GM18909 (cell line): ENCODE data around the gene SLC6A19.

Source experiments
- ATAC-seq: cut with Tn5 transposase; IDR thresholded peaks from one replicate; pipeline ENCODE4 v1.9.1; 2021; ENCODE audit warnings: mild to moderate bottlenecking; ENCODE audit not compliant: unreplicated experiment, poor library complexity

The SLC6A19 gene

GRCh38 chr5:1164696-1165630, 36.4 kb upstream of the SLC6A19 start:
- no peak for ATAC-seq

- ATAC-seq: no peak
Observed at GRCh38 chr5:1165864-1166263, 35.5 kb upstream of the SLC6A19 start.

- ATAC-seq: no peak
Observed at GRCh38 chr5:1166370-1166769, 35.0 kb upstream of the SLC6A19 start.

- no peak for ATAC-seq
Observed at GRCh38 chr5:1167361-1167727, 34.1 kb upstream of the SLC6A19 start.

- ATAC-seq: peak; percentile 66
Observed at GRCh38 chr5:1167728-1168709, 33.4 kb upstream of the SLC6A19 start.

GRCh38 chr5:1168796-1169195, 32.6 kb upstream of the SLC6A19 start:
- no peak for ATAC-seq

DNA sequence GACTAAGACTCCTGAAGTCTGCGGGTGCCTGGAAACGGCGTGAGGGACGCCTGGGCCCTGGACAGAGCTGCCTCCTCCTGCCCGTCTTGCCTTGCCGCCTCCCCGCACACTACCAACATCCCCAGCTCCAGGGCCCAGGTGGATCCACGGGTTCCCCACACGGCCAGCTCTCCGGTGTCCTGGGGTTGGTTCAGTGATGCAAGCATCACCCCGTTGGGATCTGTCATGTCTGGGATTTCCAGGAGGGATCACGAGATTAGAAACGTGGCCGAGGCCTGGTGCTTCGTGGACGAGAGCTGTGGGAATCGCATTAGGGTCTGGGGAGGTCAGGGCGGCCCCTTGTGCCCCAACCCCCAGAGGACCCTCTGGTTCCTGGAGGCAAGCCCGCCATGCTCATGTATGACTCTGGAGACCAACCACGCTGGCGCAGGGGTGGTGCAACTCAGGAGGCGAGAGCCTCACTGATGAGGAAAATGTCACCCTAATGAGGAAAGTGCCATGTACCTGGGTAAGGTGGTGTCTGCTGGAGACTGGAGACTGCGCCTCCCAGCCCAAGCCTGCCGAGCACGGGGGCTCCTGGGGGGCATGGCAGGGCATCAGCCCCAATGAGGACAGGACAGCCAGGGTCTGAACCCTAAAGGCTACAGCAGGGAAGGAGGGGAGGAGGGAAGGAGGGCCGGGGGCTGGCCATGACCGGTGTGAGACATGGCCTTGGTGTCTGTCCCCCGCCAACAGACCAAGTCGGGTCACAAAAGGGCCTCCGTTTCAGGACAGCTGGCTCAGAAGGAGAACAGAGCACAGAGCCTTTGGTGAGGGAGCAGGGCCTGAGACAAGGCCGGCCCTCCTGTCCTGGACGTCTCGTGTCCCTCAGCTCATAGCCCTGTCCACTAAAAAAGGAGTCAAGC, 31.9 kb upstream of the SLC6A19 start:
- no peak for ATAC-seq

- ATAC-seq: no peak
Observed at GRCh38 chr5:1171340-1171941, 30.0 kb upstream of the SLC6A19 start.

DNA sequence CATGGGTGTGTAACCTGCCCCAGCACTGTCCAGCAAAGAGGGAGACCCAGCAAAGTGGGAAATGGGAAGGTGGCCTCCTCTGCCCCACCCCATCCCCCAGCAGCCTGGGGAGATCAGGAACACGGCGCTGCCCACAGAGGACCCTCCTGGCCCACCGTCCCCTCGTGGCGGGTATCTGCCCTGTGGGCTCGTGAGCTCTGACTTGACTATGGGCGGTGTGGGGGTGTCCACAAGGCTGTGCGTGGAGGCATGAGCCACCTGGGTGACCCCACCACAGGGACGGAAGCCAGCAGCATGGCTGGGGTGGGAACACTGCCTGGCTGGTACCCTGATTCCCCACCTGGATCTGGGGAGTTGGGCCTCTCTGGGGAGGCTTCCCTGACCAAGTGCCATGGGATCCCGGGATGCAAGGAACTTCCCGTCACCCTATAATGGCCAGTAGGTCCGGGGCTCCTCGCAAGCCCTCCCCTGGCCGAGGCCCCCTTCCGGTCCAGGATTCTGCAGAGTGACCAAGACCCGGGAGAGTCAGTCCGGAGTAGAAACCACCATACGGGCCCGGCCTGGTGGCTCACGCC, 29.3 kb upstream of the SLC6A19 start:
- ATAC-seq: no peak

- ATAC-seq: no peak
Observed at GRCh38 chr5:1172670-1173404, 28.6 kb upstream of the SLC6A19 start.

GRCh38 chr5:1173485-1174070, 27.8 kb upstream of the SLC6A19 start:
- no peak for ATAC-seq

DNA sequence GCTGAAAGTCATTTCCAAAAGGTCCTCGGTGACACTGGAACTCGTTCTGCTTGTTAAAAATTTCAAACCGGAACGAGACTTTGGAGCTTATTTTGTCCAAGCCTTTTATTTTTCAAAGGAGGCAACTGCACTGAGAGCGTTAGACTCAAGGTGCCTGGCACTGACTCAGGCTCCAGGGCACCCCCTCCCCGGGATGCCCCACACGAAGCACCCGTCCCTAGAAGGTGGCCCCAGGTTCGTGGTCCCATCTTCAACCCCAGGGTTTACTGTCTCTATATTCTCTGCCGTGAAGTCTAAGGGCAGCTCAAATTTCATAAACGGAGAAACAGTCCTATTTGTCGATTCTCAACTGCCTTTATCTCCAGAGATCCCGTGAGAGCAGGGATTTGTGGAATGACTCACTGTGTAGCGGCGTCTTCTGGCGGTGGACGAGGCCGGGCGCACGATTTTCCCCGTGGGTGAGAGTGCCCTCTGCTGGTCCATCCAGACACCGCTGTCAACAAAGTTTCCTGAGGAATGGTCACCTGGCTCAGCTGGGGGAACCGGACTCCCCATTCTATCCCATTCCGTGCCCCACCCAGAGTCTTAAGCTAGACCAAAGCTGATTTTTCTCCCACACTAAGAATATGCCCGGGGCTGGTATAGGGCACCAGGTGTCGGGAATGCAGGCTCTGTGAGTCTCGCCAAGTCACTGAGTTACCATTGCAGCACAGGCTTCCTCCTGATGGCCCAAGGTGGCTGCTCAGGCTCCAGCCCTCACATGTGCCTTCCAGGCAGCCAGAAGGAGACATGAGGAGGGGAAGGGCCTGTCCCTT, 27.1 kb upstream of the SLC6A19 start:
- no peak for ATAC-seq

DNA sequence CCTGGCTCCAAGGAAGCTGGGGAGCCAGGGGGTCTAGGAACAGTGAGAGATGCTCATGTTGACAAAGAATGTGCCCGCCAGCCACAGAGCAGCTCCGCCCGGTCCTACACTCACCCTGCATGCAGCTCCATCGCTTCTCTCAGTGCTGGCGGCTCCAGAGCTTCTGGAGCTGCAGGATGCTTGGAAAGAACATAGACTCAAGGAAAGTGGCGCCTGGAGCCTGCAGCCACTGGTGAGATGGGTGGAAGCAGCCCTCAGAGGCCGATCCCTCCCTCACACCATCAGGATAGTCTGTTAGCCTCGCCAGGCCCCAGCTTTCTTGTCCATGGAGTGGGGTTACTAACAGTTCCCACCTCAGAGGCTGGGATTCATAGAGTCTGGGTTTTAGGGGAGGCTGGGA, 26.4 kb upstream of the SLC6A19 start:
- ATAC-seq: no peak

GRCh38 chr5:1175801-1176472, 25.5 kb upstream of the SLC6A19 start:
- no peak for ATAC-seq

DNA sequence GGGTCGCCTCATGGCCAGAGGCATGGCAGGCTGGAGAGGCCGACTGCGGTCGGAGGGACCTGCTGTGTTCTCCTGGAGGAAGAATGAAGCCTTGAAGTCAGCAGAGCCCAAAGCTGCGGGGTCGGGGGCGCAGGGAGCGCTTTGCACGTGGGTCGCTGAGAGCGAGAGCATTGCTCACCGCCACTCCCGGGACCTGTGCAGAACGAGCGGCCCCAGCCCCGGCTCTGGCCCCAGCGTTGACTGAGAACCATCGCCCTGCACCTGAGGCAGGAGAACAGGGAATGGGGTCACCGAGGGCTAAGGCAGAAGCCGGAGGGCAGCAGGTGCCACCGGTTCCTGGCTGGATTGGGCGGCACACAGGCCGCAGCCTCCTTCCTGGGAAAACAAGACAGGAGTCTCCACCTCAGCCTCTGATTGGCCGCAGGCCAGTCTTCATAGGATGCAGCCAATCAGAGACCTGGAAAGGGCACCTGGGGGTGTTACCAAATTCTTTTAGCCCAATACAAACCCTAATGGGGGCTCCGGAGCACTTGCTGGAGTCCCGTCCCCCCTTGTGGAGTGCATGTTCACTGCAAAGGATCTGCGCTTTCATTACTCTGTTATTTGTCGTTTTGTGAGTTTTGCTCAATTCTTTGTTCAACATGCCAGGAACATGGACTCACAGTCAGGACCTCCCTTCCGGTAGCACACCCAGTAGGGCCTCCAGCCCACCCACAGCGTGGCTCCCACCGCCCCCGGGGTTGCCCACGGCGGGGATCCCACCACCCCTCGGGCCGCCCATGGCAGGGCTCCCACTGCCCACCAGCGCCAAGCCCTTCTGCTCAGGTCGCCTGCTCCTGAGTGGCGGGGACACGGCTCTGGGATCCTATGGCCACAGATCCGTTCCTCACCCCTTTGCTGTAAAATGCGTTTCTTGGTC, 24.7 kb upstream of the SLC6A19 start:
- ATAC-seq: no peak
